H7 (cell line): ENCODE results near the gene GLE1. TPM values are rescaled to one million over a fixed set of nuclear protein-coding genes. Genes with fewer than 3 reads are reported as not detected.

ENCODE experiments used
- DNase-seq: peaks from one replicate; pipeline ENCODE4 v3.0.0; 2012
- H3K27me3 ChIP-seq: 2 replicates; pipeline ENCODE4 v1.6.0; 2011; ENCODE audit warnings: mild to moderate bottlenecking, low read length; ENCODE audit not compliant: control insufficient read depth, insufficient read depth
- H3K36me3 ChIP-seq: replicated peaks from 2 replicates; pipeline ENCODE4 v1.5.1; 2011; ENCODE audit warnings: low read length; ENCODE audit not compliant: control insufficient read depth, insufficient read depth
- H3K4me3 ChIP-seq: 2 replicates; pipeline ENCODE4 v1.5.1; 2011; ENCODE audit warnings: low read depth, mild to moderate bottlenecking, control low read depth, low read length, moderate library complexity; ENCODE audit not compliant: insufficient read depth
- total RNA-seq: library from RNA; depleted of rRNA; stranded (reverse); fragments of >200 nt; shearing (Covaris generic); gene quantifications from 2 replicates; pipeline ENCODE4 v1.2.3, GENCODE V29; 2014

Gene GLE1
- total RNA-seq, 1 experiment from 2014 or later, result 21.2 TPM

DNA sequence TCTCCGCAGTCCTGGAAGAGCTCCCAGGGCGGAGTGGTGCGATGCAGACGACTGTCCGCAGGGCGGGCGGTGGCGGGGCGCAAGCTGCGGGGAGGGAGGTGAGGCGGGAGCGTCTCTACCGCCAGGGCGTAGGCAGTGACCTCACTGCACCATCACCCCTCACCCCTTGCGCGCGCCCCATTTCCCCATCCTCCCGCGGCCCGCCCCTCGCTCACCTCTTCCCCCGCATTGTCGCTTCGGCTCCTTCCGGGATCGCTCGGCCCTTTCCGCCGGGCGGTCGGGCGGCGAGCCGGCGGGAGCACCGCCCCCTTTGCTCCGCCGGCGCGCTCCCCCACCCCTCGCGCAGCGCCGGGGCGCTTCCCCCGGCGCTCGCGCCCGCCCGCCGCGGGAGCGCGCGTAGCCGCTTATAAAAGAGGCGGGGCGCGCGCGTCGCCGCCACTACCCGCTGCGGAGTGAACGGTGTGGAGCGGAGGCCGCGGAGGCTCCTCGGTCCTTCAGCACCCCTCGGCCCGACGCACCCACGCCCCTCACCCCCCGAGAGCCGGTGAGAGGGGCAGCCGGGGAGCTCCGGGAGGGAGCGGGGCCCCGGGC lies 47.7 kb downstream of the GLE1 start, which contains the start of gene SPTAN1:
Gene SPTAN1 (plus strand): TSS at position 435 of the 591 bp plus-strand sequence. CDS start 14,154 bp downstream, outside the sequence.
- peak; percentile 99 for DNase-seq
- H3K4me3 ChIP-seq, result peak within 1 kb of the TSS; percentile 68
- no peaks in the 10 kb centered on the region for H3K27me3 ChIP-seq
- no peaks in the 10 kb centered on the region for H3K36me3 ChIP-seq

DNA sequence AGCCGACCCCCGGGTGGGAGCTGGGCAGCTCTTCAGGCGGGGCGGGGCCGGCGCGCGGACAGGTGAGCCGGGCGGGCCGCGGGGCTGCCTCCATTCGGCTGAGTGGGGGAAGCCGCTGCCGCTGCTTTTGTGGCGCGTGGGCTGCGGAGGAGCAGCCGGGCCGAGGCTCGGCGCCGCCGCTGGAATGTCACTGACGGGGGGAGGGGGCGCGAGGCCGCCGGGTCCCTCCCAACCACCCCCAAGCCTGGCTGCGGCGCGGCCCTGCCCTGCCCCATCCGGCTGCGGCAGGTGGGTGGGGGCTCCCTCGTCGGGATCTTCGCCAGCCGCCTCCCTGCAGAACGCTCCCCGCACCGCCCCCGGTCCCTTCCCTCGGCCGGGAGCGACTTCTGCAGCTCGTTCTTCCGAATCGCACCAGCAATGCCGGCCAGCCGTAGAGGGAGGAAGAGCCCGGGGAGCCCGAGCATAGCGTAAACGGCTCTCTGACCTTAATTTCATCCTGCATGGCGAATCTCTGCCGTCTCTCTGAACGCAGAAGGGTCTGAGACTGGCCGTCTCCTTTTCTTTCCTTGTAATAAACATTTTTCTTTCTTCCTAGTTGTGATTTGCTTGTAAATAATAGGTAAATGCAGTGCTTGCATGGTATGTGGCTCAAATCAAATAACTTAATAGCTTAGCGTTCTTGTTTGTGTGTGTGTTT lies 48.4 kb downstream of the GLE1 start:
- no peaks in the 10 kb centered on the region for H3K27me3 ChIP-seq
- peak; percentile 91 for DNase-seq
- no peaks in the 10 kb centered on the region for H3K36me3 ChIP-seq
- peak overlapping the region; percentile 68 for H3K4me3 ChIP-seq

DNA sequence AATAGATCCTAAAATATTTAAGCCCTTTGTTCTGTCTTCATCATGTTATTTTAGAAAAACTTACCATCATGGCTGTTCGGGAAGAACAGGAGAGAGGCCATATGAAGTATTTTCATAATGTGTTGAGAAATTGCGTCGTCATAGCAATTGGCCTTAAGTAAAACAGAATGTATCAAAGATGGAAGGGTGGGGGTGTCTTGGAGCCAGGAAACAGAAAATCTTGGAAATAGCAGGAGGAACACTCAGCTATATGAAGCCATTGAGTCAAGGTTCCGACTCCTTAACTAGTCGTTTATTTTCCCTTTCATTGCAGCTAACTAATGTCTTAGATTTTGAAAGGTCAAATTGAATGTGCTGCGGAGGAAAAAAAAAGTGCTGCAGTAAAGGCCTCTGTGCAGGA lies 49.2 kb downstream of the GLE1 start:
- H3K36me3 ChIP-seq, result no peaks in the 10 kb centered on the region
- DNase-seq, result no peak
- H3K4me3 ChIP-seq, result peak overlapping the region; percentile 68; the same call in 1 of the 2 replicates
- no peaks in the 10 kb centered on the region for H3K27me3 ChIP-seq

DNA sequence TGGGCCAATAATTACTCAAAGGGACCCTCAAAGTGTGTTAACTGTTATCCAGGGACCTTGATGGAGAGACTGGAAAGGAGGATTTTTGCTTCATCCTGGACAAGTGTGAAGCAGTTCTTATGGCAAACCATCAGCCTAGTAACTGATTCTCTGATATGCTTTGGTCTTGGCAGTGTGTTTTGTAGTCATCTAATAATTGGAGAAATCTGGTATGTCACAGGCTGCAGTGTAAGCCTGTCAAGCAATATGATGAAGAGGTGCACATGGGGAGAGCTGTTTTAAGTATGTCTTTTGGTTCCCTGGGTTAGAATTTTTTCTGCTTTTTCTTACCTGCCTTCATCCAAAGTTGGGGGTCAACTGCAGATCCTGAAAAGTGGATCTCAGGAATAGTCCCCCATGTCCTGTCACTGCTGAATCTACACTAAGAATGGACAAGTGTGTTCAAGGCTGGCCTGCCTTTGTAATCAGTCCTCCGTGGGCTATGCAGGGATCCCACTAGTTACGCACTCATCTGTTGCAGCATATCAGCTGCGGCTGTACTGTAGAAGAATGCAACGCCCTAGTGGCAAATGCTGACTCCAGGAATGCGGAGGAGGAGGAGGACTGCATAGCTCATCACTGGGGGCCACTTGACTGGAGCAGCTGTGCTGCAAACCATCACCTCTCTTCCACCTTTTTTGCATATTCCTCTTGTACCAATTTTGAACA lies 49.8 kb downstream of the GLE1 start:
- no peak overlapping the region for H3K4me3 ChIP-seq
- H3K27me3 ChIP-seq, result no peaks in the 10 kb centered on the region
- DNase-seq, result peak; percentile 77
- H3K36me3 ChIP-seq, result no peaks in the 10 kb centered on the region; the same call in 1 of the 2 replicates

DNA sequence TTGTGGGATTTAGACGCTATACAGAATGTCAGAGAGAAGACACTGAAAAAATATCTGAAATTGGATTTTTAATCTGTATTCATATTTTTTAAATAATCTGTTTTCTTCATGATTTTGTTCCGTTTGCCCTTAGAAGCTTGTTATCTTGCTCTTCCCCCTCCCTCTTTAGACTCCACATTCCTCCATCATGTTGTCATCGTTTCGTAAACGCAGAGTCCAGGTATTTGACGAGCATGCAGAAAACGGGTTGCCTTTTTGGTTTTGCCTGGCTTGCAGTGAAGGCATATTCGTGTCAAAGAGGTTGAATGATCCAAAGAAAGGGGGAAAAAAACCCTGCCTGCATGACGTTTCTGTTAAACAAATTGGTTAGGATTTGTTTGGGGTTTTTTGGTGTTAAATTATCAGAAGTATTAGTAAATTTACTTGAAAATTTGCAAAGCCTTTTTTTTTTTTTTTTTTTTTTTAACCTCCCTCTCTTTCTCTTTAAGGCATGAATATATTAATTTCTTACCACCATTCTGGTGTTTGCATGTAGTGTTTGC lies 50.7 kb downstream of the GLE1 start:
- Histone ChIP-seq H3K36me3 (no peaks in the 10 kb centered on the region; the same call in 1 of the 2 replicates), H3K4me3 (no peak overlapping the region), H3K27me3 (no peaks in the 10 kb centered on the region)
- peak; percentile 78 for DNase-seq

DNA sequence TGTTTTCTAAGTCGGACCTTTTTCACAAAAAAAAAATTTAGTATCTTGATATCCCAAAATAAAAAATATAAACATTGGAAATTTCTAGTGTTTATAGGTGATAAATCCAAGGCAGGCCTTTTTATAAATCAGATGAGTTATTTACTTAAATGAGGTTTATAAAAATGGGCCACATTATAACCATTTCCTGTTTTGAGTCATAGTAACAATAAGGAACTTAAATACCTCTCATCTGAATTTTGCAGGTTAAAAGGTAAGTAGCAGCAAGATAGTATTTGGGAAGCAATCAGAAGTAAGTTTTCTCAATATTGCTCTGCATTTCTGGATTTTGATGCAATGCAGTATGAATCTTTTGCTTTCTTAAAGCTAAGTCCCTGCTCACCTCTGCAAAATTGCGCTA lies 51.8 kb downstream of the GLE1 start:
- no peak for DNase-seq
- Histone ChIP-seq H3K27me3 (no peaks in the 10 kb centered on the region), H3K36me3 (no peaks in the 10 kb centered on the region; the same call in 1 of the 2 replicates), H3K4me3 (no peak overlapping the region)

DNA sequence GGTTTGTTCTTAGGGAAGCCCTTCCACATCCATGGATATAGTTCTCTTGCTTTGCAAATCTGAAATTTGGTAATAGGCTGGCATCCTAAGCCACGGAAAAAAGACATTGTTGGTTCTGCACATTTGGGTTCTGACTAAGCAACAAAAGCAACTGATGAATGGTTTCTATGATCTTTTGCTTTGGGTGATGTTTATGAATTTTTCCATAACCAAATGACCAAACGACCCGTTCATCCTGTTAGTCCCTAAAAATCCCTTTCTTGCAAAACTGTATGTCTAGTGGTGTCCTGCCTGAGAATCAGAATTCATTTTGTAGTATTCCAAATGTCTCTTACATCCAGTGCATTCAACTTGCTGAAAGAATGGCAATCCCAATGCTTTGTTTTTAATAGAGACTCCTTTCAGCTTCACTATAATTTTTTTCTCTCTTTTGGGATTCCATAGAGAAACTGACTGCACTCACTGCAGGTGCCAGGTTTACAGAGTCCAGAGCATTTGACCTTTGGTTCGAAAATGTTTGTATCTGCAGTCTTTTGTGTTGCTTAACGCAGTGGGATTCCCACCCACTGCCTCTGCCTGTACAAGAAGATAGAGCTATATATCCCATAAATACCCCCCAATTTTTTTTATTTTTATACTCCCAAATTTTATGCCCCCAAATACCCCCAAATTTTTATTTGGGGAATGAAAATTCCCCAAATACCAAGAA lies 52.6 kb downstream of the GLE1 start:
- Histone ChIP-seq H3K36me3 (no peaks in the 10 kb centered on the region; the same call in 1 of the 2 replicates), H3K27me3 (no peaks in the 10 kb centered on the region), H3K4me3 (no peak overlapping the region)
- no peak for DNase-seq

DNA sequence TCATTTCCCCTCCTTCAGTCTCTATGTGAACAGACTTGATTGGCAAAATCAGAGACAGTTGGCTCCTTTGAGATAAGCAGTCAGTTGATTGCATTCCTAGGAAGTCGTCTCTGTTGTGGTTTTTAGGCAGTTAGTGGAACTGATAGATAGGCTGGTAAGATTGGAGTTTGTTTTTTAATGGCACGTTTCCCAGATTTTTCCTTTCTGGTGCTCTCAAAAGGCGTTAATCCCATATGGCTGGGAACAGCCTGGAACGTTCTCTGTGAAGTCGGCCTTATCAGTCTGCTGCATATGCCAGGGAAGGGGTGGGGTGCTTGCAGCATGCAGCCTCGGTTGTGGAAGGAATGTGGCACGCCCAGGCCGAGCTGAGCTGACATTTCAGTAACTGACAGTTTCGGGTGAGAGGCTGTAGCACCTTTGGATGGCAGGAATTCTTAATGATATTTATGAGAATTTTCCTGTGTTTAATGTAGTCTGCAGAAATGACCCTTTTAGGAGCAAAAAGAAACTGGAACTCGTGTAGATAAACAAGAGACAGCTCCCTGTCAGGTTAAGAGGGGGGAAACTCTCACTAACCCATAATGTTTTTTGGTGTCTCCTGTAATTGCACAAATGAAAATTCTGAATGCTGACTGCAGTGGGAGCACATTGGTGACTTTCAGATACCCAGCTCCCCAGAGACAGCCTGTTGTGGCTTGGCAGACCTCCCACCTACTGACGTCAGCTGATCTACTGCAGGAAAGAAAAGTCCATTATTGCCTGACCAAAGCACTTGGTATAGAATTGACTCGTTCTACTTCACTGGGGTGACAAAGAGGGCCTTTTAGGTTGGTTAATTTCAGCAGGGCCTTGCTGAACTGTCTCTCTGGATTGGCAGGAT lies 54.2 kb downstream of the GLE1 start:
- H3K36me3 ChIP-seq, result no peaks in the 10 kb centered on the region; the same call in 1 of the 2 replicates
- no peaks in the 10 kb centered on the region for H3K27me3 ChIP-seq
- peak; percentile 32 for DNase-seq
- no peak overlapping the region for H3K4me3 ChIP-seq

DNA sequence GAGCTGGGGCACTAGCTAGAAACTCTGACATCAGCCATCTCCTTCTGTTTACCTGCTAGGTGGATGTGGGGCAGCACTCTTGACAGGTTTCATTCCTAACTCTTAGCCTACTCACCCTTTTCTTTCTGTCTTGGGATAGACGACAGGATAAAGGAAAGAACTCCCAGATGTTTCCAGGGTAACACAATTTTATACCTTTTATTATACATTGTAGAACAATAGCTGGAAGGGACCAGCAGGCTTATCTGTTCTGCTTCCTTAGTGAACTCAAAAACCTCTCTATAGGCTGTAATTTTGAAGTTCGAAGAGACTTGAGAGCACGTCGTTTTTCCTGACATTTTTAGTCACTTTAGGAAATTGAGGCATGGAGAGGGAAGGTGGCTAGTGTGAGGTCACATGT lies 61.1 kb downstream of the GLE1 start:
- no peak for DNase-seq
- no peak overlapping the region for H3K4me3 ChIP-seq
- H3K27me3 ChIP-seq, result no peaks in the 10 kb centered on the region
- H3K36me3 ChIP-seq, result peaks cover 9% of the 10 kb centered on the region

DNA sequence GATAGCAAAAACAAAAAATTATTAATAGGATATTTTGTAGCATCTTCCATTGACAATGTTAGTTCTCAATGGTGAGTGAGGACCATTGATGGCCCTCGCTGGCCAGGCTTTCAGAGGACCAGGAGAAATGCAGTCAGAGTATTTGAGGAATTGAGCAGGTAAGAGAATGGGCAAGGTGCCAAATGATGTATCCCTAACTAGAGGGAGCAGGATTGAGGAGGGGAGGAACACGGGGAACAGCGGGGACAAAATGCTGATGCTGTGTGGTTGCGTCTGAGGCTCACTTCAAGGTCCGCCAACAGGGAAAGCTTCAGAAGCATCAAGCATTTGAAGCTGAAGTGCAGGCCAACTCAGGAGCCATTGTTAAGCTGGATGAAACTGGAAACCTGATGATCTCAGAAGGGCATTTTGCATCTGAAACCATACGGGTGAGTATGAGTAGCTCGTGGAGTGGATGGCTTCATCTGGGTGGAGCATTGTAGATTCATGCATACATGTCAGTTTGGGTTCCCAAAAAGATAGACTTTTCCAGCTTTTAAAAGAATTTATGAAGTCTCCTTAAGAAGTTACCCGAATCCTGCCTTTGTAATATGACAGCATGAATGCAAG lies 64.1 kb downstream of the GLE1 start:
- no peak for DNase-seq
- H3K36me3 ChIP-seq, result peaks cover 9% of the 10 kb centered on the region

DNA sequence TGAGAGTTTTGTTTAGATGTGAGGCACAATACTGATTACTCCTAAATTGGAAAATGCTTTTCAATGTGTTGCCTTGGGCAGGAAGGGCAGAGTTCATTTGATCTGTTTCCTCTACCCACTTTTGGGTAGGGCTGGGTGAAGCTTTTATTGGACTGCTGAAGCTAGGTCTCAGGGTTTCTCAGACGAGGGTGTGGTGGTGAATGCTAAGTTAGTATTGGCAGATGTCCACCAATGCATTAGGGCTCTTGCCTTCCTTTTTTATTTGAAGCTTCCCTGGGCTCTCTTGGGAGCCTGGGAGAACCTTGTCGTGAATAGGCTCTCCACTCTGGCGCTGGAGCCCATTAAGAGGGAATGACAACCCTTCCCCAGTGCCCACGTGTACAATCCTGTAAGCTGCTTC lies 71.0 kb downstream of the GLE1 start:
- no peak overlapping the region for H3K4me3 ChIP-seq
- no peaks in the 10 kb centered on the region for H3K27me3 ChIP-seq
- peaks cover 41% of the 10 kb centered on the region for H3K36me3 ChIP-seq
- no peak for DNase-seq

More for the DNA sequence above, 64.1 kb downstream of the GLE1 start:
- H3K4me3 ChIP-seq, result no peak overlapping the region
- no peaks in the 10 kb centered on the region for H3K27me3 ChIP-seq

DNA sequence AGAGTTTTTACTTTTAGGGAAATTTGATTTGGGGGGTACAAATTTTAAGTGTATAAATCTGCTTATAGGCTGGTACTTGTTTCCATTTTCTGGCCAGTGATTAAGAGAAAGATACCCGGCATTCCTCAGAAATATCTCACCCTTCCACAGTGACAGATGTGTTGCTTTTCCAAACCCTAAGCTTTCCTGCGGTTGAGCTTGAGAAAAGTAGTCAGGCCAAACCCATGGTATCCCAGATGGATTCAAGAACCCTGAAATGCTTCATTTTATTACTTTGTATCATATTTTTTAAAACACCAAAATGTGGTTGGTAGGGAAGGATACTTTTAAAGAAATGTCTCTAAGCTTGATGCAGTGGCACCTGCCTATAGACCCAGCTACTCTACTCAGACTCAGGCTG lies 71.4 kb downstream of the GLE1 start:
- H3K4me3 ChIP-seq, result no peak overlapping the region
- H3K27me3 ChIP-seq, result no peaks in the 10 kb centered on the region
- peaks cover 44% of the 10 kb centered on the region for H3K36me3 ChIP-seq
- DNase-seq, result no peak

DNA sequence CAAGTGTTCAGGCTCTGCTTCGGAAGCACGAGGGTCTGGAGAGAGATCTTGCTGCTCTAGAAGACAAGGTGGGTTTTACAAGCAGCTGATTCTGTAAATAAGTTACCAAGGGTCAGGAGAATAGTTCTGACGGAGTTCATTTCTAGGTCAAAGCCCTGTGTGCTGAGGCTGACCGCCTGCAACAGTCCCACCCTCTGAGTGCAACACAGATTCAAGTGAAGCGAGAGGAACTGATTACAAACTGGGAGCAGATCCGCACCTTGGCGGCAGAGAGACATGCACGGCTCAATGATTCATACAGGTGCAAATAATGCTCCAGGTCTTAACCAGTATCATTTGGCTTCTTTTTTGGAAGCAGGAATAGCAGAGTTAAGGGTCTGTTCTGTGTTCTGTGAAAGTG lies 72.7 kb downstream of the GLE1 start:
- Histone ChIP-seq H3K27me3 (no peaks in the 10 kb centered on the region), H3K4me3 (no peak overlapping the region), H3K36me3 (peaks cover 48% of the 10 kb centered on the region)
- no peak for DNase-seq
